ENCODE results near the gene CCDC88A.
"Not testable (repeated sequence)": the region's sequence is repeated elsewhere in the genome, so short reads cannot be mapped to it uniquely, and the experiment has no call there.

CCDC88A gene

DNA sequence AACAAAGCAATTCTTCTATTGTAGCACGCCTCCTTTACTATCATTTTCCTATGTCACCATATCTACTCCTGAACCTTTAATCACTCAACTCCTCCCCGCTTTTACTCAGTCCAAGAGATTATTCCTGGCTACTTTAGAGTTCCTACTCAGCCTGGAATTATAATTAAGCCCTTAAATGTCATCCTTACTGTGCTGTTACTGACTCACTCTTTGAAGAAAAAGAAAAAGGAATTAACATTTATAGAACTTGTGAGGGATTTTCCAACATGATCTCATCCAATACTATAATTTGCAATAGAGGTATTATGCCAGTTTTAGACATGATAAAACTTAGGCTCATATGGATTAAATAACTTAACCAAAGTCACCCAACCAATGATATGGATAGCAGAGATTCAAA, 61.7 kb downstream of the CCDC88A start:
- Histone ChIP-seq H3K27me3 (ENCODE audit: low read depth, low read length) (no peaks in the 10 kb centered on the region), H3K79me2 (ENCODE audit: low read length) (no peaks in the 10 kb centered on the region)

DNA sequence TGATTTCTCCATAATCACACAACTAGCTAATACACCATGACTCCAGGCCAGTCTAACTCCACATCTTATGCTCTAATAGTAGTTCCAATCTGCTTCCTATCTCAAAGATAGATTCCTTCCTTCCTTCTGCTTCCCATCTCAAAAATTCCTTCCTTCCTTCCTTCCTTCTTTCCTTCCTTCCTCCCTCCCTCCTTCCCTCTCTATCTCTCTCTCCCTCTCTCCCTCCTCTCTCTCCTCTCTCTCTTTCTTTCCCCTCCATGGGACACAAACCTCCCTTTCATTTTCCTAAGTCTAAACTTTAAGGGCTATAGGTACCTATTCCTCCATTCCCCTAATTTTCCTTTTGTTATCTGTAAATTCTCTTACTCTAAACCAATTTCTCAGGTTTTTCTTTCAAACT, 62.5 kb downstream of the CCDC88A start:
- Histone ChIP-seq H3K9ac (ENCODE audit: low read length) (no peak overlapping the region), H3K4me1 (ENCODE audit: low read length) (peaks cover 9% of the 10 kb centered on the region; the same call in 1 of the 2 replicates), H3K79me2 (ENCODE audit: low read length) (no peaks in the 10 kb centered on the region), H4K20me1 (ENCODE audit: insufficient read depth, low read length) (no peaks in the 10 kb centered on the region), H3K27ac (ENCODE audit: low read length) (no peak overlapping the region), H2AFZ (ENCODE audit: low read depth, low read length) (no peak overlapping the region), H3K4me3 (ENCODE audit: low read length) (no peak overlapping the region), H3K36me3 (replicated peaks; ENCODE audit: low read depth, low read length) (no peaks in the 10 kb centered on the region), H3K4me2 (ENCODE audit: low read length) (no peak overlapping the region), H3K27me3 (ENCODE audit: low read depth, low read length) (no peaks in the 10 kb centered on the region), H3K9me3 (ENCODE audit: insufficient read depth, low read length) (no peaks in the 10 kb centered on the region)
- TF ChIP-seq, protein P1, sequence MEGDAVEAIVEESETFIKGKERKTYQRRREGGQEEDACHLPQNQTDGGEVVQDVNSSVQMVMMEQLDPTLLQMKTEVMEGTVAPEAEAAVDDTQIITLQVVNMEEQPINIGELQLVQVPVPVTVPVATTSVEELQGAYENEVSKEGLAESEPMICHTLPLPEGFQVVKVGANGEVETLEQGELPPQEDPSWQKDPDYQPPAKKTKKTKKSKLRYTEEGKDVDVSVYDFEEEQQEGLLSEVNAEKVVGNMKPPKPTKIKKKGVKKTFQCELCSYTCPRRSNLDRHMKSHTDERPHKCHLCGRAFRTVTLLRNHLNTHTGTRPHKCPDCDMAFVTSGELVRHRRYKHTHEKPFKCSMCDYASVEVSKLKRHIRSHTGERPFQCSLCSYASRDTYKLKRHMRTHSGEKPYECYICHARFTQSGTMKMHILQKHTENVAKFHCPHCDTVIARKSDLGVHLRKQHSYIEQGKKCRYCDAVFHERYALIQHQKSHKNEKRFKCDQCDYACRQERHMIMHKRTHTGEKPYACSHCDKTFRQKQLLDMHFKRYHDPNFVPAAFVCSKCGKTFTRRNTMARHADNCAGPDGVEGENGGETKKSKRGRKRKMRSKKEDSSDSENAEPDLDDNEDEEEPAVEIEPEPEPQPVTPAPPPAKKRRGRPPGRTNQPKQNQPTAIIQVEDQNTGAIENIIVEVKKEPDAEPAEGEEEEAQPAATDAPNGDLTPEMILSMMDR (IDR thresholded peaks at IDR 0.05; ENCODE audit: low read depth, low read length), result no peak
- no peak for TF ChIP-seq EZH2phosphoT487 (IDR thresholded peaks at IDR 0.05; ENCODE audit: low read depth)

More for the DNA sequence above, 61.7 kb downstream of the CCDC88A start:
- Histone ChIP-seq H3K9ac (ENCODE audit: low read length) (no peak overlapping the region), H3K4me2 (ENCODE audit: low read length) (no peak overlapping the region), H3K9me3 (ENCODE audit: insufficient read depth, low read length) (no peaks in the 10 kb centered on the region), H2AFZ (ENCODE audit: low read depth, low read length) (no peak overlapping the region), H3K36me3 (replicated peaks; ENCODE audit: low read depth, low read length) (no peaks in the 10 kb centered on the region), H4K20me1 (ENCODE audit: insufficient read depth, low read length) (no peaks in the 10 kb centered on the region), H3K27ac (ENCODE audit: low read length) (no peak overlapping the region), H3K4me1 (ENCODE audit: low read length) (peaks cover 9% of the 10 kb centered on the region; the same call in 1 of the 2 replicates), H3K4me3 (ENCODE audit: low read length) (no peak overlapping the region)
- TF ChIP-seq EZH2phosphoT487 (IDR thresholded peaks at IDR 0.05; ENCODE audit: low read depth), result no peak
- TF ChIP-seq, protein P1 (IDR thresholded peaks at IDR 0.05; ENCODE audit: low read depth, low read length), result no peak

DNA sequence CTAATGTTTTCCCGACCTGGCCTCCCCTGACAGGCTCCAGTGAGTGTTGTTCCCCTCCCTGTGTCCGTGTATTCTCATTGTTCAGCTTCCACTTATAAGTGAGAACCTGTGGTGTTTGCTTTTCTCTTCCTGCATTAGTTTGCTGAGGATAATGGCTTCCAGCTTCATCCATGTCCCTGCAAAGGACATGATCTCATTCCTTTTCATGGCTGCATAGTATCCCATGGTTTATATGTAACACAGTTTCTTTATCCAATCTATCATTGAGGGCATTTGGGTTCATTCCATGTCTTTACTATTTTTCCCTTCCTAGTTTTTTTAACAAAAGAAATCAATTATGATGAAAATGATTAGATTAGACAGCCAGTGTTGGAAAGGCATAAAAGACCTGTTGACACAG, 63.5 kb downstream of the CCDC88A start:
- not testable (repeated sequence) for H3K4me3 ChIP-seq (ENCODE audit: low read length); H3K9me3 ChIP-seq (ENCODE audit: insufficient read depth, low read length); H3K9ac ChIP-seq (ENCODE audit: low read length); H4K20me1 ChIP-seq (ENCODE audit: insufficient read depth, low read length); H2AFZ ChIP-seq (ENCODE audit: low read depth, low read length); H3K36me3 ChIP-seq (replicated peaks; ENCODE audit: low read depth, low read length); H3K27me3 ChIP-seq (ENCODE audit: low read depth, low read length); H3K79me2 ChIP-seq (ENCODE audit: low read length); H3K4me1 ChIP-seq (ENCODE audit: low read length); H3K27ac ChIP-seq (ENCODE audit: low read length); H3K4me2 ChIP-seq (ENCODE audit: low read length)

DNA sequence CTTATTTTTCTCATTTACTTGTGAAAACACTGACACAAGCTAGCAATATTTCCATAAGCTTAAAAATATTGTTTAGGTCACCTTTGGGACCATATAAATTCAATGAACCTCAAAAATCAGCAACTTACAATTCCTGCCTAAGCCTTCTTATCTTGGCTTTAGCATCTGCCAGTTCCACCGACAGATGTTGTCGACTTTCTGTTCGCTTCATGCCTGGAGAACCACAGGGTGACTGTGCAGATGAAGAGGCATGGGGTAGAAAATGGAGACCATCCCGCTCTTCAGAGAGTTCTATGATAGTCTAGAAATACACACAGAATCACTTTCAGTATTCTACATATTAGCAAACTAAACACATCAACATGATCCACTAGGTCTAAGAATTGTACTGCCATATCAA, 64.2 kb downstream of the CCDC88A start:
- Histone ChIP-seq H3K9ac (ENCODE audit: low read length) (no peak overlapping the region), H3K4me1 (ENCODE audit: low read length) (peaks cover 4% of the 10 kb centered on the region; the same call in 1 of the 2 replicates), H3K4me2 (ENCODE audit: low read length) (no peak overlapping the region), H3K79me2 (ENCODE audit: low read length) (no peaks in the 10 kb centered on the region), H4K20me1 (ENCODE audit: insufficient read depth, low read length) (no peaks in the 10 kb centered on the region), H3K4me3 (ENCODE audit: low read length) (no peak overlapping the region), H3K36me3 (replicated peaks; ENCODE audit: low read depth, low read length) (peaks cover 7% of the 10 kb centered on the region), H2AFZ (ENCODE audit: low read depth, low read length) (no peak overlapping the region), H3K27ac (ENCODE audit: low read length) (no peak overlapping the region), H3K27me3 (ENCODE audit: low read depth, low read length) (no peaks in the 10 kb centered on the region), H3K9me3 (ENCODE audit: insufficient read depth, low read length) (no peaks in the 10 kb centered on the region)
- TF ChIP-seq, protein P1 (IDR thresholded peaks at IDR 0.05; ENCODE audit: low read depth, low read length), result no peak
- TF ChIP-seq EZH2phosphoT487 (IDR thresholded peaks at IDR 0.05; ENCODE audit: low read depth), result no peak

DNA sequence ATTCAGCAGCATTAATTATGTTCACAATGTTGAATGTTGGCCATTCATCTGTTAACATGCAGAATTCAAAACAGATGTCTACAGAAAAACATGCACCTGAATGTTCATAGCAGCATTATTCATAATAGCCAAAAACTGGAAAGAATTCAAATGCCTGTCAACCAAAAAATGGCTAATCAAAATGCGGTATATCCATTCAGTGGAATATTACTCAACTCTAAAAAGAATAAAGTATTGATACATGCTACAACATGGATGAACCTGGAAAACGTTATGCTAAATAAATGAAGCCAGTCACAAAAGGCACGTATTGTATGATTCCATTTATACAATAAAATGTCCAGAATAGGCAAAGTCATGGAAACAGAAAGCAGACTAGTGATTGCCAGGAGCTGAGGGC, 68.0 kb downstream of the CCDC88A start:
- no peaks in the 10 kb centered on the region for H3K79me2 ChIP-seq (ENCODE audit: low read length)

More for the DNA sequence above, 68.0 kb downstream of the CCDC88A start:
- Histone ChIP-seq H3K36me3 (replicated peaks; ENCODE audit: low read depth, low read length) (peaks cover 7% of the 10 kb centered on the region), H3K9ac (ENCODE audit: low read length) (no peak overlapping the region), H4K20me1 (ENCODE audit: insufficient read depth, low read length) (no peaks in the 10 kb centered on the region), H3K27me3 (ENCODE audit: low read depth, low read length) (no peaks in the 10 kb centered on the region), H3K9me3 (ENCODE audit: insufficient read depth, low read length) (no peaks in the 10 kb centered on the region), H2AFZ (ENCODE audit: low read depth, low read length) (no peak overlapping the region), H3K4me2 (ENCODE audit: low read length) (no peak overlapping the region), H3K4me3 (ENCODE audit: low read length) (no peak overlapping the region), H3K27ac (ENCODE audit: low read length) (no peak overlapping the region), H3K4me1 (ENCODE audit: low read length) (no peaks in the 10 kb centered on the region)
- TF ChIP-seq, protein P1 (IDR thresholded peaks at IDR 0.05; ENCODE audit: low read depth, low read length), result no peak
- no peak for TF ChIP-seq EZH2phosphoT487 (IDR thresholded peaks at IDR 0.05; ENCODE audit: low read depth)

Measured in OCI-LY3 (cell line).